Esophagus (tissue), 2 donors: ENCODE measurements around the gene PLEKHA4. TPM values are rescaled to one million over a fixed set of nuclear protein-coding genes. Genes with fewer than 3 reads are reported as not detected.
"Not testable (repeated sequence)": the region's sequence is repeated elsewhere in the genome, so short reads cannot be mapped to it uniquely, and the experiment has no call there.

ENCODE experiments used
- H3K27ac ChIP-seq, 2 donors: one replicate each; pipeline ENCODE4 v1.5.1; 2013; ENCODE audit warnings: low read depth in 2 of 2, mild to moderate bottlenecking in 2 of 2, inconsistent platforms in 1 of 2, low read length in 1 of 2, moderate library complexity in 1 of 2
- H3K27me3 ChIP-seq, 2 donors: one replicate each; pipeline ENCODE4 v1.6.1; 2013; ENCODE audit warnings: low read length in 2 of 2, control low read depth in 1 of 2, mild to moderate bottlenecking in 1 of 2; ENCODE audit not compliant: insufficient read depth in 2 of 2, control insufficient read depth in 1 of 2
- H3K36me3 ChIP-seq, 2 donors: one replicate each; pipeline ENCODE4 v1.6.1; 2013; ENCODE audit warnings: low read length in 1 of 2; ENCODE audit not compliant: control insufficient read depth in 2 of 2, insufficient read depth in 2 of 2
- H3K4me1 ChIP-seq, 2 donors: one replicate each; pipeline ENCODE4 v1.6.1; 2013; ENCODE audit warnings: low read length in 1 of 2; ENCODE audit not compliant: control insufficient read depth in 2 of 2, insufficient read depth in 2 of 2
- H3K4me3 ChIP-seq, 2 donors: one replicate each; pipeline ENCODE4 v1.5.1; 2013; ENCODE audit warnings: low read length in 2 of 2, mild to moderate bottlenecking in 2 of 2, low read depth in 1 of 2, moderate library complexity in 1 of 2
- H3K9me3 ChIP-seq, 2 donors: one replicate each; pipeline ENCODE4 v1.6.1; 2013; ENCODE audit warnings: mild to moderate bottlenecking in 2 of 2, low read depth in 1 of 2, low read length in 1 of 2, moderate library complexity in 1 of 2; ENCODE audit not compliant: control insufficient read depth in 2 of 2, insufficient read depth in 1 of 2
- WGBS, 2 donors: extraction: QIAGEN DNeasy Blood & Tissue Kit; methylation state at CpG; one replicate each; pipeline ENCODE4 v1.1.7; 2013; 5-methylcytosine and 5-hydroxymethylcytosine counted together
- polyA plus RNA-seq, 2 donors: library from polyadenylated mRNA; stranded (reverse); fragments of 200-250 nt; gene quantifications; one replicate each; pipeline ENCODE4 v1.2.3, GENCODE V29; 2013
- donor health status: healthy with polysubstance abuse.
- donor health status: Bipolar disorder and iron deficiency.

Gene PLEKHA4, protein sequence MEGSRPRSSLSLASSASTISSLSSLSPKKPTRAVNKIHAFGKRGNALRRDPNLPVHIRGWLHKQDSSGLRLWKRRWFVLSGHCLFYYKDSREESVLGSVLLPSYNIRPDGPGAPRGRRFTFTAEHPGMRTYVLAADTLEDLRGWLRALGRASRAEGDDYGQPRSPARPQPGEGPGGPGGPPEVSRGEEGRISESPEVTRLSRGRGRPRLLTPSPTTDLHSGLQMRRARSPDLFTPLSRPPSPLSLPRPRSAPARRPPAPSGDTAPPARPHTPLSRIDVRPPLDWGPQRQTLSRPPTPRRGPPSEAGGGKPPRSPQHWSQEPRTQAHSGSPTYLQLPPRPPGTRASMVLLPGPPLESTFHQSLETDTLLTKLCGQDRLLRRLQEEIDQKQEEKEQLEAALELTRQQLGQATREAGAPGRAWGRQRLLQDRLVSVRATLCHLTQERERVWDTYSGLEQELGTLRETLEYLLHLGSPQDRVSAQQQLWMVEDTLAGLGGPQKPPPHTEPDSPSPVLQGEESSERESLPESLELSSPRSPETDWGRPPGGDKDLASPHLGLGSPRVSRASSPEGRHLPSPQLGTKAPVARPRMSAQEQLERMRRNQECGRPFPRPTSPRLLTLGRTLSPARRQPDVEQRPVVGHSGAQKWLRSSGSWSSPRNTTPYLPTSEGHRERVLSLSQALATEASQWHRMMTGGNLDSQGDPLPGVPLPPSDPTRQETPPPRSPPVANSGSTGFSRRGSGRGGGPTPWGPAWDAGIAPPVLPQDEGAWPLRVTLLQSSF
- 1 to 10 TPM; 8.6 to 9.2 TPM for polyA plus RNA-seq

- Histone ChIP-seq H3K4me1 (peaks cover 5 to 9% of the 10 kb centered on the region in 2 donors), H3K36me3 (no peaks in the 10 kb centered on the region), H3K4me3 (peak within 1 kb of the TSS; percentile 22 to 24), H3K27ac (peak within 1 kb of the TSS; percentile 67 to 78), H3K9me3 (no peaks in the 10 kb centered on the region), H3K27me3 (no peaks in the 10 kb centered on the region)
- WGBS, 2 donors: 16 to 34% methylated on average over 11 of the region's 11 CpGs
Measured at GRCh38 chr19:48868114-48868886, at the start of gene PLEKHA4. Gene PLEKHA4 (minus strand): TSS chr19:48868617. CDS start chr19:48867620, 997 bp downstream.

DNA sequence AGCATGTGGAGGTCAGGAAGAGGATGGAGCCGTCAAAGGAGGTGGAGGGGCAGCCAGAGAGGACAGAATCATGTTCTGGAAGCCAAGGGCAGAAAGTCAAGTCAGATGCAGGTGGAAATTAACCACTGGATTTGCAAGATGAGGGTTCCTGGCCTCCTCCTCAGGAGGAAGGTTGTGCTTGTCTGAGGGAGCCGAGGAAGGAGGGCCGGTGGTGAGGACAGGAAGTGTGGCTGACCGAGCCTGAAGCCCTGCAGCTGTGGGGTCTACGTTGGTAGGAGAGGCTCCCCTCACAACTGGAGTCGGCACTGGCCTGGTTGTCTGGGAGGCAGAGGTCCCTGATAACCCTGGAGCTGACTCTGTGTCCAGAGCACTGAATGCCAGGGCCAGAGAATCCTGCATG lies 49.7 kb upstream of the PLEKHA4 start:
- no peaks in the 10 kb centered on the region for H3K9me3 ChIP-seq
- WGBS, 2 donors: 80 to 81% methylated on average over 6 of the region's 6 CpGs
- H3K4me3 ChIP-seq: no peak overlapping the region
- peaks cover 0 to 2% of the 10 kb centered on the region in 2 donors for H3K4me1 ChIP-seq
- H3K27ac ChIP-seq: no peak overlapping the region
- H3K36me3 ChIP-seq: peaks cover 24 to 44% of the 10 kb centered on the region in 2 donors
- no peaks in the 10 kb centered on the region for H3K27me3 ChIP-seq

DNA sequence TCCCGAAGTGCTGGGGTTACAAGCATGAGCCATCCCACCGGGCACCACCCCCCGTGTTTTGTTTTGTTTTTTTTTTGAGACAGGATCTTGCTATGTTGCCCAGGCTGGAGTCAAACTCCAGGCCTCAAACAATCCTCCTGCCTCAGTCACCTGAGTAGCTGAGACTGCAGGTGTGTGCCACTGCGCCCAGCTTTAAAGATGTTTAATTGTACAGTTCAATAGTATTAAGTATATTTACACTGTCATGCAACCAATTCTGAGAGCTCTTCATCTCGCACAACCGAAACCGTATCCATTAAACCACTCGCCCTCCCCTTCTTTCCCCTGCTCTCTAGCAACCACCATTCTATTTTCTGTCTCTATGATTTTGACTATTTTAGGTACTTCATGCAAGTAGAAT lies 47.3 kb upstream of the PLEKHA4 start:
- Histone ChIP-seq H3K4me1 (peaks cover 0 to 2% of the 10 kb centered on the region in 2 donors), H3K36me3 (peaks cover 20 to 32% of the 10 kb centered on the region in 2 donors), H3K27me3 (no peaks in the 10 kb centered on the region), H3K9me3 (no peaks in the 10 kb centered on the region), H3K4me3 (no peak overlapping the region), H3K27ac (no peak overlapping the region)
- WGBS, 2 donors: 86 to 93% methylated on average over 8 of the region's 8 CpGs

DNA sequence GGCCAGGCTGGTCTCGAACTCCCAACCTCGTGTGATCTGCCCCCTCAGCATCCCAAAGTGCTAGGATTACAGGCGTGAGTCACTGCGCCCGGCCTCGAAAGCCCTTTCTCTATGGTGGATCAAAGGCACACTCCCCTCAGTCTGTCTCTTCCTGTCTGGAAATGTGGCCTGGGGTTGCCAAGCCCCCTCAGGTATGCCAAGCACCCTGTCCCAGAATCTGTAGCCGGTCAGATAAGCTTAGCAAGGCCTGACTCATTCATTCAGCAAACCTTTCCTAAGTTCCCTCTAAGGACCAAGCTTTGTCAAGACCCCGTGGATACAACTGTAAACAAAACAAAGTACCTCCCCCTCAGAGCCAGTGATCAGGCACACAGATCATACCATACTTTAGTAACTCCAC lies 45.8 kb upstream of the PLEKHA4 start:
- Histone ChIP-seq H3K4me1 (peaks cover 0 to 2% of the 10 kb centered on the region in 2 donors), H3K27ac (no peak overlapping the region), H3K4me3 (no peak overlapping the region), H3K9me3 (no peaks in the 10 kb centered on the region), H3K36me3 (peaks cover 21 to 28% of the 10 kb centered on the region in 2 donors), H3K27me3 (no peaks in the 10 kb centered on the region)
- 92 to 94% methylated on average over 8 of the region's 8 CpGs for WGBS, 2 donors

DNA sequence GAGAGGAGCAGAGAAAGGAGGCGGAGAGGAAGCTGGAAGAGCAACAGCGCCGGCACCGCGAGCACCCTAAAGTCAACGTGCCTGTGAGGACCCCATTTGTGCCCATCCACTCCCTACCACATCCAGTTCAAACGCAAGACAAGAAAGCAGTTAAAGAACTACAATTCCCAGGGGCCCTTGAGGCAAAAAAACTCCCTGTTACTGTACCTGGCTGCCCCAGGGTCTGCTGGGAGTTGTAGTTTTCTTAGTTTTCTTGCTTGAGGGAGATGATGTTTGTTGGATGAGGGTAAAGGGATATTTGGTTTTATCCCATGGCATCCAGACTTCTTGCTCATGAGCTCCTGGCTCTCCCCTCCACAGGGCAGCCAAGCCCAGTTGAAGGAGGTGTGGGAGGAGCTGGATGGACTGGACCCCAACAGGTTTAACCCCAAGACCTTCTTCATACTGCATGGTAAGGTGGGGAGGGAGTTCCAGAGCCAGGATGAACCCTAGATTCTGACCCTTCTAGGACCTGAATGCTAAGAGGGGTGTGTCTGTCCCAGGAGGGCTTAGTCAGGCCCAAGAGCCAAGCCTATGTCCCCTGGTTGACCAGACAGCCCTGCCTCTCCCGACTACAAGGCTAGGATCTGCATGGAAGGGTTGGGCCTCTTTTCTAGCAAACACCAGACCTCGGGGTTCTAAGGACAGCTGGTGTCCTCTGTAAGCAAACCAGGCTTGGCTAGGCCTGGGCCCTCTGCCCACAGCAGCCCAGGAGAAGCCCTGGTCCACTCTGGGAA lies 44.9 kb upstream of the PLEKHA4 start:
- Histone ChIP-seq H3K4me1 (no peaks in the 10 kb centered on the region), H3K9me3 (no peaks in the 10 kb centered on the region), H3K27ac (peak overlapping the region in 1 of 2 donors; percentile 63), H3K27me3 (no peaks in the 10 kb centered on the region), H3K4me3 (no peak overlapping the region), H3K36me3 (peaks cover 14 to 26% of the 10 kb centered on the region in 2 donors)
- 89 to 93% methylated on average over 9 of the region's 9 CpGs for WGBS, 2 donors

GRCh38 chr19:48910803-48911202 lies 42.4 kb upstream of the PLEKHA4 start:
- no peak overlapping the region for H3K4me3 ChIP-seq
- H3K9me3 ChIP-seq: no peaks in the 10 kb centered on the region
- peaks cover 8 to 26% of the 10 kb centered on the region in 2 donors for H3K36me3 ChIP-seq
- 87 to 91% methylated on average over 2 of the region's 2 CpGs for WGBS, 2 donors
- H3K27me3 ChIP-seq: no peaks in the 10 kb centered on the region
- H3K27ac ChIP-seq: peak overlapping the region in 1 of 2 donors; percentile 7
- H3K4me1 ChIP-seq: no peaks in the 10 kb centered on the region

- H3K36me3 ChIP-seq: peaks cover 16 to 35% of the 10 kb centered on the region in 2 donors
- 93 to 95% methylated on average over 11 of the region's 11 CpGs for WGBS, 2 donors
Measured at GRCh38 chr19:48909424-48910077, 41.1 kb upstream of the PLEKHA4 start.

GRCh38 chr19:48907671-48908070 lies 39.3 kb upstream of the PLEKHA4 start:
- Histone ChIP-seq H3K27ac (peak overlapping the region in 1 of 2 donors; percentile 33), H3K36me3 (peaks cover 13 to 31% of the 10 kb centered on the region in 2 donors)
- WGBS, 2 donors: 73 to 80% methylated on average over 14 of the region's 14 CpGs

More at GRCh38 chr19:48909424-48910077, 41.1 kb upstream of the PLEKHA4 start:
- H3K4me1 ChIP-seq, H3K9me3 ChIP-seq, H3K27me3 ChIP-seq, H3K4me3 ChIP-seq, H3K27ac ChIP-seq: not testable (repeated sequence)

More at GRCh38 chr19:48907671-48908070, 39.3 kb upstream of the PLEKHA4 start:
- H3K9me3 ChIP-seq: no peaks in the 10 kb centered on the region
- H3K4me1 ChIP-seq: no peaks in the 10 kb centered on the region
- H3K4me3 ChIP-seq: no peak overlapping the region
- no peaks in the 10 kb centered on the region for H3K27me3 ChIP-seq
